Posterior vena cava (tissue), 2 donors: Measurements from ENCODE around the gene PDIA5. TPM values are rescaled to one million over a fixed set of nuclear protein-coding genes. Genes with fewer than 3 reads are reported as not detected.
A peak's percentile ranks its signal among the peaks of the same experiment; 100 is the strongest.

Experiments
- DNase-seq: peaks from one replicate; pipeline ENCODE4 v3.0.0-alpha.2; 2020; ENCODE audit warnings: low spot score
- intact Hi-C, 2 donors: fragments of 100-400 bp; cut with DNase I; formaldehyde crosslinking; loops; one replicate each; pipeline versions ENCODE4 v1.14.1 to v1.14.2; 2022 to 2023
- microRNA-seq, 2 donors: library from miRNA; unstranded; fragments of <30 nt; microRNA quantifications; one replicate each; pipeline ENCODE4 v1.2.0, GENCODE V29; 2020 to 2021; ENCODE audit warnings: borderline microRNAs expressed in 2 of 2
- total RNA-seq, 2 donors: library from RNA; stranded (reverse); fragmentation: NEBNext Ultra II Directional; extraction: Animal tissue kit (Norgen Biotek cat#: 25700); gene quantifications; one replicate each; pipeline ENCODE4 v1.2.1, GENCODE V29; 2021
- donor health status: DM: yes; HTN: yes; CAD: no.
- donor health status: DM: yes; HTN: yes; CAD: no.

PDIA5 gene
- total RNA-seq, 2 donors from 2014 or later = 29.5 to 29.6 TPM

DNA sequence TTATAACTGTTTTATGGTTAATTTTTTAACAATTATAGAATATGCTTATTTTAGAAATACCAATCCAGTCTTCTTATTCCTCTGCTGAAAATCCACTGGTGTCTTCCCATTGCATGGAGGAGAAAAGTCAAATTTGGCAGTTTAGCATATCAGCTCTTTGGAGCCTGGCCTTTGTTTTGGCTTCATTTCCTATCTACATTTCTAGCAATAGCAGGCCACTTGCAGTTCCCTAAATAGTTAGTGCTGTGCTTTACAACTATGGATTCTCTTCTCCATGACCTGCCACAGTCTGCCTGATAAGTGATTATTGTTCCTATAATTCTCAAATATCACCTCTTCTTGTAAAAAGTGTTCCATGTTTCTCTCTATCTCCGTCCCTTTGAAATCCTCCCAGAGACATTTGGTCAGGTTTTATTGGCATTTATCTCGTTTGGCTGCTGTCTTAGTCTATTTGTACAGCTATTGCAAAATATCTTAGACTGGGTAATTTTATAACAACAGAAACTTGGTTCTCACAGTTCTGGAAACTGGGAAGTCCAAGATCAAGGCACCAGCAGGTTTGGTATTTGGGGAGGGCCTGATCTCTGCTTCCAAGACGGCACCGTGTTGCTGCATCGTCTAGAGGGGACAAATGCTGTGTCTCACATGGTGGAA is 126.8 kb downstream of the PDIA5 start:
- no peak for DNase-seq
- intact Hi-C loops = no loop called here

DNA sequence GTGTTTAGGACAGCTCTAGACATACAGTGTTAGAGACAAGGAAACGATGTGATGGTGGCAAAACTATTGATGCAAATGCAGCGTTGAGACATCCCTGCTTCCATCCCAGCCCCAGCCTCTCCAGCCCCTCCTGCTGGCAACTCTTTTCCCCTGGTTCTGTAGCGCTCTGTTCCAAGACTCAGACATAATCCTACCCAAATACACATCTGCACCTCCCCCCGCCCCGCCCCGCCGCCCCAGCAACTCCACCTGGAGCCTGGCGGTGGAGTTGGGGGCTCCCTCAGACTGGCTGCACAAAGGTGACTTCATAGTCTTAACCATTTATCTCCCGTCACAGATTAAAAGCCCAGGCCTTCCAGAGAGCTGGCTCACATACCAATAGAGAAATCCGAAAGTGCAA is 127.7 kb downstream of the PDIA5 start:
- DNase-seq = no peak
- intact Hi-C loops = no loop called here

DNA sequence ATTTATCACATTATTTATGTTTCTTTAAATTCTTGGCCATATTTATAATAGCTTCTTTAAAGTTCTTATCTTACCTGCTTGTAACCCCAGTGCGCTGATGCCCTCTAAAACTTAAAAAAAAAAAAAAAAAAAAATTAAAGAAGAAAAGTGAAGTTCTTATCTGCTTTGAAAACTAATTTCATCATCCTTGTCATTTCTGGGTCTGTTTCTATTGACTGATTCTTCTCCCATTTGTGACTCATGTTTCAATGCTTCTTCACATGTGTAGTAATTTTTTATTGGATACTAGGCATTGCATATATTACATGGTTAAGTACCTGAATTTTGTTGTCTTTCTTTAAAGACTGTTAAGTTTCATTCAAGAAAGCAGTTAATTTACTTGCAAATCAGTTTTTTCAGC is 131.5 kb downstream of the PDIA5 start:
- no peak for DNase-seq
- intact Hi-C loops = no loop called here

DNA sequence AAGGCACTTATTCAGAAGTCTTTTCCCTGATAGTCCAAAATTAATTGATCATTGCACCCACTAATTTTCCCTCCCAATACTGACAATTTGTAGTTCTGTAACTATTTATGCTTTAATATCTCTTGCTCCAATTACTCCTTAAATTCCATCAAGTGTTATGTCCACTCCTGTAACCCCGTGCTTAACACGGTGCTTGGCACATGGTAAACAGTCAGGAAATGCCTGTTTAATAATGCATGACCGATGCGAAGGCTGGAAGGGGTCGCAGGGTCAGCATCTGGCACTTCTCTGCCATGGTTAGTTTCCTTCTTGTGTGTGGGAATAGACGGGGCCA is 134.4 kb downstream of the PDIA5 start:
- no peak for DNase-seq
- intact Hi-C loops = loop anchor here in 1 of 2 donors (5.0 kb wide), 1 partner anchor 329 kb away; no protein-coding TSS in a partner anchor

DNA sequence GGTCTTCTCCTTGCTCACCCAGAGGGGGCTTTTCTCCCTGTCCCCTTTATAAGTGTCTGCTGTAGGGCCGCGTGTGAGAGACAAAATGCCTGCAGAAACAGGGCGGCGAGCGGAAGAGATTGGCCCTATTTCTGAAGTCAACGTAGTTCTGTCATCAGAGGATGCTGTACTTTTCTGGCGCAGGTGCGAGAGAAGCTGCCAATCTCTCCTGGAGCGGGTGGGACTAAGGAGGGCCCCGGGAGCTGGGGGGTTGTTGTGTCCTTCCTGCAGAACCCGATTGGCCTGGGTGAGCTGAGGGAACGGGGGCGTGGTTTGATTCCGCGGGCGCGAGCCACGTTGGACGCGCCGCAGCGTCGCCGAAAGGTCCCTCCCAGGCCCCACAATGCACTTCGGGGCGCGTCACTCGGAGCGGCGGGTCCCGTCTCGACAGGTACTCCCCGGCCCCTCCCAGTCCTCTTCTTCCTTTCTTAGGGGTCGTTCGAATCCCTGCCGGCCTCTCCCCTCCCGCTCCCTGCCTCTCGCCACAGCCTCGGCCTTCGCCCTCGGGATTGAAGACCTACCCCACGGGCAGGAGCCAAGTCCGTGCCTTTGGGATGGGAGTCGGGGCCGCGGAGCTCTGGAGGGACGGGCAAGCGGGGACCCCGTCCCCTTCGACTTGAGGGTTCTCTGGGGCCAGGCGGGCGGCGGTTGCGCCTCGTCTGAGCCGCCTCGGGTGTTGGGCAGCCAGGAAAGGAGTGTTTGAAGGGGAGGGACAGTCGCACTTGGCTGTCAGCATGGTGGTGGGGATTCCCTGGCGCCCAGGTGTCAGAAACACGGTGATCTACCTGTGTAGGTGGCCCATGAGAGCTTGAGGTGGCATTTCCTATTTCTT is 135.0 kb downstream of the PDIA5 start, which contains the start of gene SEC22A:
Gene SEC22A, plus strand, starts transcription at position 387 of the 871 bp plus-strand sequence. CDS start 7,275 bp downstream, outside the sequence.
- peak; percentile 98 for DNase-seq
- intact Hi-C loops = loop anchor here in 1 of 2 donors (5.0 kb wide), 1 partner anchor 329 kb away; no protein-coding TSS in a partner anchor

DNA sequence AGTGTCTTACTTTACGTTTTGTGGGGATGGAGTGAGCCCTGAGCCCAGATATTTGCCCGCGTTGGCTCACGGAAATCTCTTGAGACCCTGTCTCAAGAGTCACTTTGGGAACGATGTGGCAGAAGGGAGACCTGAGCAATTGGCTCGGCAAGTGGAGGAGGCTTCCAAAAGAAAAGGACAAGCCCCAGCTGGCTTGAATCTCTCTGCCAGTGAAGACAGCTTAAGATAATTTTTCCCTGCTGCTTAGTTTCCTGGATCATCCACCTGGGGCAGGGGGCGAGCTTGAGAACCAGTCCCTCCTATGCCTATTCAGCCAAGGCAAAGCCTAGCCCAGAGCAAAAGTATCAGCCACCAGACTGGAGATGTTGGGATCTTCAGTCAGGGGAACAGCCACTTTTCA is 135.6 kb downstream of the PDIA5 start:
- DNase-seq = no peak

More for the DNA sequence above, 135.6 kb downstream of the PDIA5 start:
- intact Hi-C loops = loop anchor here in 1 of 2 donors (5.0 kb wide), 1 partner anchor 330 kb away; no protein-coding TSS in a partner anchor

Small RNA genes within 50 kb of the gene (microRNA-seq; reads per million reads assigned to microRNA genes)
- gene MIR7110 = 0.26 to 0.32 reads per million in 2 donors

Other genes with a start within 250 kb of the PDIA5 start
- 1 to 10 TPM in 1 of 2 donors, under 1 TPM in 1; 0.93 to 1.3 TPM for gene SEMA5B, start 39.3 kb upstream of the PDIA5 start, total RNA-seq
- 10 to 100 TPM; 14.9 to 18.1 TPM for gene SEC22A, start 134.9 kb downstream of the PDIA5 start, total RNA-seq